Body of pancreas (tissue), 4 donors: ENCODE data around the gene ACTL6B.

Experiments used
- POLR2A ChIP-seq, 3 donors: fragments of 450-650 bp; IDR thresholded peaks; one replicate each; pipeline ENCODE4 v1.6.1; 2016; ENCODE audit warnings: antibody characterized with exemption in 3 of 3, mild to moderate bottlenecking in 2 of 3
- TF ChIP-seq, protein P1 (sequence below), 7 experiments: fragments of 450-650 bp in 4 of 7; fragments of 200-600 bp in 3 of 7; sonication (generic) in 3 of 7; IDR thresholded peaks; one replicate each; pipeline ENCODE4 v1.5.1; 2016 to 2019; ENCODE audit warnings: antibody characterized with exemption in 7 of 7

GRCh38 chr7:100676501-100677306 lies 20.5 kb upstream of the ACTL6B start:
- TF ChIP-seq, protein P1, sequence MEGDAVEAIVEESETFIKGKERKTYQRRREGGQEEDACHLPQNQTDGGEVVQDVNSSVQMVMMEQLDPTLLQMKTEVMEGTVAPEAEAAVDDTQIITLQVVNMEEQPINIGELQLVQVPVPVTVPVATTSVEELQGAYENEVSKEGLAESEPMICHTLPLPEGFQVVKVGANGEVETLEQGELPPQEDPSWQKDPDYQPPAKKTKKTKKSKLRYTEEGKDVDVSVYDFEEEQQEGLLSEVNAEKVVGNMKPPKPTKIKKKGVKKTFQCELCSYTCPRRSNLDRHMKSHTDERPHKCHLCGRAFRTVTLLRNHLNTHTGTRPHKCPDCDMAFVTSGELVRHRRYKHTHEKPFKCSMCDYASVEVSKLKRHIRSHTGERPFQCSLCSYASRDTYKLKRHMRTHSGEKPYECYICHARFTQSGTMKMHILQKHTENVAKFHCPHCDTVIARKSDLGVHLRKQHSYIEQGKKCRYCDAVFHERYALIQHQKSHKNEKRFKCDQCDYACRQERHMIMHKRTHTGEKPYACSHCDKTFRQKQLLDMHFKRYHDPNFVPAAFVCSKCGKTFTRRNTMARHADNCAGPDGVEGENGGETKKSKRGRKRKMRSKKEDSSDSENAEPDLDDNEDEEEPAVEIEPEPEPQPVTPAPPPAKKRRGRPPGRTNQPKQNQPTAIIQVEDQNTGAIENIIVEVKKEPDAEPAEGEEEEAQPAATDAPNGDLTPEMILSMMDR (IDR thresholded peaks at IDR 0.05): no peak
- no peak for TF ChIP-seq POLR2A (IDR thresholded peaks at IDR 0.05)
